Testis (tissue), 3 donors: ENCODE results near the gene HNRNPU. TPM values are rescaled to one million over a fixed set of nuclear protein-coding genes. Genes with fewer than 3 reads are reported as not detected.

Source experiments
- DNase-seq: peaks from one replicate; pipeline ENCODE4 v3.0.0-alpha.2; 2019
- H3K27ac ChIP-seq, 2 donors: fragments of 200-600 bp; sonication (generic); one replicate each; pipeline ENCODE4 v1.5.1; 2019
- H3K27me3 ChIP-seq: fragments of 200-600 bp; sonication (generic); one replicate; pipeline ENCODE4 v1.5.1; 2019
- H3K36me3 ChIP-seq: fragments of 200-600 bp; sonication (generic); one replicate; pipeline ENCODE4 v1.5.1; 2017; ENCODE audit warnings: low read depth; ENCODE audit errors: missing control alignments
- H3K4me1 ChIP-seq: fragments of 200-600 bp; sonication (generic); one replicate; pipeline ENCODE4 v1.5.1; 2019
- H3K4me3 ChIP-seq, 2 donors: fragments of 200-600 bp; sonication (generic); one replicate each; pipeline ENCODE4 v1.5.1; 2017 to 2019
- H3K9me3 ChIP-seq: fragments of 200-600 bp; sonication (generic); one replicate; pipeline ENCODE4 v1.5.1; 2017
- CTCF ChIP-seq, 3 experiments: fragments of 450-650 bp in 2 of 3; fragments of 200-600 bp in 1 of 3; sonication (generic) in 1 of 3; IDR thresholded peaks; one replicate each; pipeline ENCODE4 v1.5.1; 2016 to 2019; ENCODE audit warnings: antibody characterized with exemption in 3 of 3, mild to moderate bottlenecking in 2 of 3, moderate library complexity in 1 of 3
- POLR2A ChIP-seq: fragments of 450-650 bp; IDR thresholded peaks from one replicate; pipeline ENCODE4 v1.6.1; 2017; ENCODE audit warnings: antibody characterized with exemption, mild to moderate bottlenecking, moderate library complexity
- WGBS, 2 donors: methylation state at CpG; one replicate each; pipeline ENCODE4 v1.1.5; 2018; 5-methylcytosine and 5-hydroxymethylcytosine counted together
- intact Hi-C: fragments of 100-400 bp; cut with DNase I; formaldehyde crosslinking; loops from one replicate; pipeline ENCODE4 v1.15.1; 2023; ENCODE audit warnings: low total_unique reads
- polyA plus RNA-seq: library from polyadenylated mRNA; stranded (reverse); fragments of 350-450 nt; fragmentation: Illumina TruSeq; extraction: RNeasy Lipid Tissue Mini Kit (QIAGEN cat#74804); gene quantifications from one replicate; pipeline ENCODE4 v1.2.3, GENCODE V29; 2014; ENCODE audit warnings: low read depth, low replicate concordance; ENCODE audit not compliant: insufficient read depth
- total RNA-seq, 2 donors: library from RNA; depleted of rRNA; stranded (reverse); fragments of >200 nt; gene quantifications; one replicate each; pipeline ENCODE4 v1.2.3, GENCODE V29; 2016

The HNRNPU gene
- total and polyA plus RNA-seq, 3 donors from 2014 or later: 303 to 467 (median 378) TPM

- no peak for DNase-seq
- H3K27me3 ChIP-seq: no peaks in the 10 kb centered on the region
- no peak overlapping the region for H3K27ac ChIP-seq
- no peaks in the 10 kb centered on the region for H3K36me3 ChIP-seq
- intact Hi-C loops: no loop called here
- peaks cover 13% of the 10 kb centered on the region for H3K4me1 ChIP-seq
- no peak overlapping the region for H3K4me3 ChIP-seq
- 67 to 82% methylated on average over 3 of the region's 3 CpGs for WGBS, 2 donors
- no peak for TF ChIP-seq POLR2A
- no peak for TF ChIP-seq CTCF (IDR thresholded peaks at IDR 0.05)
- H3K9me3 ChIP-seq: no peaks in the 10 kb centered on the region
Measured at GRCh38 chr1:244857761-244858160, 6.6 kb downstream of the HNRNPU start.

GRCh38 chr1:244854865-244855578, 9.3 kb downstream of the HNRNPU start:
- H3K9me3 ChIP-seq: no peaks in the 10 kb centered on the region
- no peak overlapping the region for H3K4me3 ChIP-seq
- H3K27me3 ChIP-seq: no peaks in the 10 kb centered on the region
- intact Hi-C loops: no loop called here
- WGBS, 2 donors: 74 to 76% methylated on average over 7 of the region's 7 CpGs
- H3K36me3 ChIP-seq: no peaks in the 10 kb centered on the region
- no peak overlapping the region for H3K27ac ChIP-seq
- no peak for DNase-seq
- TF ChIP-seq CTCF (IDR thresholded peaks at IDR 0.05) (no peak), POLR2A (no peak)
- H3K4me1 ChIP-seq: peaks cover 5% of the 10 kb centered on the region

GRCh38 chr1:244854166-244854565, 10.2 kb downstream of the HNRNPU start:
- Histone ChIP-seq H3K27ac (no peak overlapping the region), H3K36me3 (no peaks in the 10 kb centered on the region), H3K27me3 (no peaks in the 10 kb centered on the region), H3K9me3 (no peaks in the 10 kb centered on the region), H3K4me3 (no peak overlapping the region), H3K4me1 (no peaks in the 10 kb centered on the region)
- DNase-seq: no peak
- intact Hi-C loops: no loop called here
- TF ChIP-seq POLR2A: no peak
- no peak for TF ChIP-seq CTCF (IDR thresholded peaks at IDR 0.05)
- WGBS, 2 donors: 51 to 65% methylated on average over 5 of the region's 5 CpGs

GRCh38 chr1:244852694-244853093, 11.6 kb downstream of the HNRNPU start:
- Histone ChIP-seq H3K27ac (no peak overlapping the region), H3K27me3 (no peaks in the 10 kb centered on the region), H3K4me3 (no peak overlapping the region), H3K36me3 (no peaks in the 10 kb centered on the region), H3K9me3 (no peaks in the 10 kb centered on the region), H3K4me1 (no peaks in the 10 kb centered on the region)
- 89 to 93% methylated on average over 1 of the region's 1 CpG for WGBS, 2 donors
- TF ChIP-seq POLR2A (no peak), CTCF (IDR thresholded peaks at IDR 0.05) (no peak)
- no peak for DNase-seq
- intact Hi-C loops: no loop called here
